Omental fat pad (tissue), 4 donors: ENCODE data around the gene SKP2. TPM values are rescaled to one million over a fixed set of nuclear protein-coding genes. Genes with fewer than 3 reads are reported as not detected.

Experiments
- ATAC-seq: fragments of 150-250 bp; one replicate; pipeline ENCODE4 v1.9.1; 2016; ENCODE audit warnings: mild to moderate bottlenecking, moderate library complexity; ENCODE audit not compliant: low FRiP score
- DNase-seq: peaks from one replicate; pipeline ENCODE4 v3.0.0-alpha.2; 2019; ENCODE audit warnings: low spot score
- total RNA-seq, 4 donors: library from RNA; depleted of rRNA; stranded (reverse); fragments of >200 nt; gene quantifications; one replicate each; pipeline ENCODE4 v1.1.0, GENCODE V29; 2016
- TF ChIP-seq, protein P1 (sequence below), 3 donors: fragments of 450-650 bp; IDR thresholded peaks; one replicate each; pipeline ENCODE4 v1.5.1; 2016 to 2017; ENCODE audit warnings: antibody characterized with exemption in 3 of 3, mild to moderate bottlenecking in 3 of 3, moderate library complexity in 2 of 3

SKP2 gene
- total RNA-seq, 4 donors from 2014 or later, result 8.6 to 19.4 (median 14.1) TPM

DNA sequence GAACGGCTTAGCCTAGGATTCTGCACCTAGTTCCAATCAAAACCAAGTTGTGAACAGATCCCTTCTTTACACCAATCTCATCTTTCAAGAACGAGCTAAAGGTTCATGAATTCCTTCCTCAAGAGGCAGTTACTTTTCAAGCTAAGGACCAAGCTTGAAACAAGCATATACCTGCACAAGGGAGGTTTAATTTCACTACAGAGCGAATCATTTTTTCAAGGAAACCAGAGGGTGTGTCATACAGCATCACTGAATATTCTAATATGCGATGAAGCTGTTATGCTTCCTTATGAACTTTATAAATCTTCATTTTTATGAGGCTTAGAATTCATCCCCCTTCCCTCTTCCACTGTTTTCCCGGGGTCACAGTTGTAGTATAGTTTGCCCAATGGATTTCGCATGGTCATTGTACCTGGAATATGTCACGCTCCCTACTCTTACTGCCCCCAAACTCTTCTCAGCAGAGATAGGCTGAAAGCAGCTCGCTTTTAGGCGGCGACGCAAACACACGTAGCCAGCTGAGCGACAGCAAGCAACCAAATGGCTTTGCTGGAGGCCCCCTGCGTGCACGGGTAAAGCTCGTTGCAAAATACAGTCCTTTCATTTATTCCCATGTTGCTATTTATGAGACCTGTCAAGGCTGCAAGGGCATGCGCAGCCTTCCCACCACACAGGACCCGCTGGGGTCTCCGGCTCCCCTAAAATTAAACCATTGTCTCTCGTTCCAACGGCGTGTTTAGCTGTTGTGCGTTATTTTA is 1.1 kb upstream of the SKP2 start:
- DNase-seq (no peak), ATAC-seq (no peak)
- TF ChIP-seq, protein P1, sequence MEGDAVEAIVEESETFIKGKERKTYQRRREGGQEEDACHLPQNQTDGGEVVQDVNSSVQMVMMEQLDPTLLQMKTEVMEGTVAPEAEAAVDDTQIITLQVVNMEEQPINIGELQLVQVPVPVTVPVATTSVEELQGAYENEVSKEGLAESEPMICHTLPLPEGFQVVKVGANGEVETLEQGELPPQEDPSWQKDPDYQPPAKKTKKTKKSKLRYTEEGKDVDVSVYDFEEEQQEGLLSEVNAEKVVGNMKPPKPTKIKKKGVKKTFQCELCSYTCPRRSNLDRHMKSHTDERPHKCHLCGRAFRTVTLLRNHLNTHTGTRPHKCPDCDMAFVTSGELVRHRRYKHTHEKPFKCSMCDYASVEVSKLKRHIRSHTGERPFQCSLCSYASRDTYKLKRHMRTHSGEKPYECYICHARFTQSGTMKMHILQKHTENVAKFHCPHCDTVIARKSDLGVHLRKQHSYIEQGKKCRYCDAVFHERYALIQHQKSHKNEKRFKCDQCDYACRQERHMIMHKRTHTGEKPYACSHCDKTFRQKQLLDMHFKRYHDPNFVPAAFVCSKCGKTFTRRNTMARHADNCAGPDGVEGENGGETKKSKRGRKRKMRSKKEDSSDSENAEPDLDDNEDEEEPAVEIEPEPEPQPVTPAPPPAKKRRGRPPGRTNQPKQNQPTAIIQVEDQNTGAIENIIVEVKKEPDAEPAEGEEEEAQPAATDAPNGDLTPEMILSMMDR (IDR thresholded peaks at IDR 0.05), result no peak

GRCh38 chr5:36152324-36153297 is 700 bp downstream of the SKP2 start:
- no peak for DNase-seq
- no peak for ATAC-seq
- TF ChIP-seq, protein P1 (IDR thresholded peaks at IDR 0.05), result no peak

DNA sequence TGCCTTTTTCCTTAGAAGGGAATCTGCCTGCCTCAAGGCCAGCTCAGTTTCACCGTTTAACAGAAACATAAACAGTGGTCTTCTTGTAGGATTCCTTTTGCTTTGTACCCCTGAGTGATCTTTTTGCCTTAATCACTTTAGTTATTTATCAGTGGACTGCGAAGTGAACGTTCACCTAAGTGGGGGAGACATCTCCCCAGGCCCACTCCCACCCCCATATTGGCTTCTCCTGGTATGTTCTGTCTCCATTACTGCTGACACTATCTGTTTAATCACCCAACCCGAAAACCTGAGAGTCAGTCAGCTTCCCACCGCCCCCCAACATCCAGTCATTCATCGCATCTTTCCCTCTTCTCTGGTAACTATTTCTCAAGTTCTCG is 1.4 kb downstream of the SKP2 start:
- ATAC-seq, result no peak
- TF ChIP-seq, protein P1 (IDR thresholded peaks at IDR 0.05), result no peak
- DNase-seq, result no peak

DNA sequence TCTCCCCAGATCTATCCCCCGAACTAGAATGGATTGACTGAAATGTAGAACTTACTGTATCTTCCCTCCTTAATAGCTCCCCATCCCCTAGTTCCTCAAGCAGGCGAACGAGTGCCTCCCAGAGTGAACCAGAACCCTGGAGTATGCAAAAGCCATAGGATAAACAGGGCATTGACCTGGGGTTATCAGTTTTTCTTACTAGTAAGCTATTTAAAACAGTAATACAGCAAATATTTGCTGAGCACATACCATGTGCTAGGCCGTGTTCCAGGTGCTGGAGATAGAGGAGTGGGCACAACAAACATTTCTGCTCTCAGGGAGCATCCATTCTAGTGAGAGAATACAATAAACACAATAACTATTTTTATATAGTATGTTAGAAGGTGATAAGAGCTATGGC is 1.8 kb downstream of the SKP2 start:
- TF ChIP-seq, protein P1 (IDR thresholded peaks at IDR 0.05), result no peak
- ATAC-seq, result no peak
- no peak for DNase-seq

GRCh38 chr5:36155291-36155690 is 3.4 kb downstream of the SKP2 start:
- DNase-seq (no peak), ATAC-seq (no peak)
- TF ChIP-seq, protein P1 (IDR thresholded peaks at IDR 0.05), result no peak

DNA sequence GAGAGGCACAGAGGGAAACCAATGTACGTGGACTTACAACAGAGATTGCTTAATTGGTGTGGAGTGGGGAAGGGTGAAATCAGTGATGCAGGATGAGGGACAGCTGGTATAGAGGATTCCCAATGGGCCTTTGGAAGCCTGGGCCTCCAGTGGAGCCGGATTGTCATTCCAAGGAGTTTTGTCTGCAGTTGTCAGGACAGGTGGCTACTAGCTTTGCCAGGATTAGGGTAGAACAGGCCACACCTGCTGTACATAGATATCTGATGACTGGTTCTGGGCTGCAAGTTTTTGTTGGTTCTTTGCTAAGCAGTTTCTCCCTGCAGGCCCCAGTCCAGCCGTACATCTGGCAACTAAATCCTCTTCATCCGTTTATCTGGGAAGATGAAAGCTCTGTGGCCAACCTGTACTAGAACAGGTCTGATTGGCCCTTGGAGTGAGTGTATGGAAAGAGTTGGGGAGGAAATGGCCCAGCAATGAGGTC is 4.2 kb downstream of the SKP2 start:
- ATAC-seq (no peak), DNase-seq (no peak)
- TF ChIP-seq, protein P1 (IDR thresholded peaks at IDR 0.05), result no peak
